Cardiac fibroblast (primary cell): ENCODE data around the gene FOXP4.
"Not testable (repeated sequence)": the region's sequence is repeated elsewhere in the genome, so short reads cannot be mapped to it uniquely, and the experiment has no call there.

ENCODE experiments used
- DNase-seq, 2 donors: peaks; one replicate each; pipeline versions ENCODE4 v3.0.0 to v3.0.0-alpha.2; 2010; ENCODE audit warnings: low read depth in 2 of 2
- H3K4me3 ChIP-seq, 2 donors: replicated peaks in 1 of 2; 1 replicate in 1 of 2; 2 replicates in 1 of 2; pipeline ENCODE4 v1.5.1; 2011; ENCODE audit warnings: low read depth in 2 of 2, low read length in 2 of 2, mild to moderate bottlenecking in 2 of 2, moderate library complexity in 1 of 2
- TF ChIP-seq, protein P1 (sequence below): IDR thresholded peaks from one replicate; pipeline ENCODE4 v1.5.1; 2011; ENCODE audit warnings: low read depth, mild to moderate bottlenecking, low read length, inconsistent platforms

FOXP4 gene

DNA sequence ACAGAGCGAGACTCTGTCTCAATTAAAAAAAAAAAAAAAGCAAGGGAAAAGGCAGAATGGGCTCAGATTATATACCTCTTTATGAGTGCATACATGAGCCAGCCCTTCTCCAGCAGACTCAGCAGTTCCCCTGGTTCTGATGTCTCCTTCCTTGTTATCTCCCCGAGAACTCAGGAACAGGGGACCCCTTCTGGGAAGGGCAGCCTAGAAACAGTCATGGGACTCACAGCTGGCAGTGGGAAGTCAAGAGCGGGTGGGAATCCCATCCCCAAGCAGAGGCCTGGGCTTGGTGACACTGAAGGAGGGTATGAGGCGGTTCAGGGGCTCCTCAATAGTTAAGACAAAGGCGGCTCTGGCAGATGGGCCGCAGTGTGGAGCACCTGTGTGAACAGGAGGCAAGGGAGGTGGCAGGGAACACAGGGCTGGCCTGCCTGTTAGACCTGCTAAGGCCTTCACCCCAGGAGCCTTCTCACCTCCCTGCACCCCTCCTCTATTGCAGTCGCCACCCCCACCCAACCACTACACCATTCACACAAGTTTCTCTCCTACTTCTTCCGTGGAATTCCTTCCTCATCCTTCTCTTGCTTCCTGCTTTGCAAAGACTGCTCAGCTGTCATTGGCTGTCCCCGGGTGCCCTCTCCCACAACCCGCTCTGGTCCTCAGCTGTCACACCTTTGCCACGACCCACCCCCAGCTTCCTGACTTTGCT, 62.4 kb downstream of the FOXP4 start:
- TF ChIP-seq, protein P1, sequence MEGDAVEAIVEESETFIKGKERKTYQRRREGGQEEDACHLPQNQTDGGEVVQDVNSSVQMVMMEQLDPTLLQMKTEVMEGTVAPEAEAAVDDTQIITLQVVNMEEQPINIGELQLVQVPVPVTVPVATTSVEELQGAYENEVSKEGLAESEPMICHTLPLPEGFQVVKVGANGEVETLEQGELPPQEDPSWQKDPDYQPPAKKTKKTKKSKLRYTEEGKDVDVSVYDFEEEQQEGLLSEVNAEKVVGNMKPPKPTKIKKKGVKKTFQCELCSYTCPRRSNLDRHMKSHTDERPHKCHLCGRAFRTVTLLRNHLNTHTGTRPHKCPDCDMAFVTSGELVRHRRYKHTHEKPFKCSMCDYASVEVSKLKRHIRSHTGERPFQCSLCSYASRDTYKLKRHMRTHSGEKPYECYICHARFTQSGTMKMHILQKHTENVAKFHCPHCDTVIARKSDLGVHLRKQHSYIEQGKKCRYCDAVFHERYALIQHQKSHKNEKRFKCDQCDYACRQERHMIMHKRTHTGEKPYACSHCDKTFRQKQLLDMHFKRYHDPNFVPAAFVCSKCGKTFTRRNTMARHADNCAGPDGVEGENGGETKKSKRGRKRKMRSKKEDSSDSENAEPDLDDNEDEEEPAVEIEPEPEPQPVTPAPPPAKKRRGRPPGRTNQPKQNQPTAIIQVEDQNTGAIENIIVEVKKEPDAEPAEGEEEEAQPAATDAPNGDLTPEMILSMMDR = no peak
- H3K4me3 ChIP-seq = no peak overlapping the region
- no peak for DNase-seq

DNA sequence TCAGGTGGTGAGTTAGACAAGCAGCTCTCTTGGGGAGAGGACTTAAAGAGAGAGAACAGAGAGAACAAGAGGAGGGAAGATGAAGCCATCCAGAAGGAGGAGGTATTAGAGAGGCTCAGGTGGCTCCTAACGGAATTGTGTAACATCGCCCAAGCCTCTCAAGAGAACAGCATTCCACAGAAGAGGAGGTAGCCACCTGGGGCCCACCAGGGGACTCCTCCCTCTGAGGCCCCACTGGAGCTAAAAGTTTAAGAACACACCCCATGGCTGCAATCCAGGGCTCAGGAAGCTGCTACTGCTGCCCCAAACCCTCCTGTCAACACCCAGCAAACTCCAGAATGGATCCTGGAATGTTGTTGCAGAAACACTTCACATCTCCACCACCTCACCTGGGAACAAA, 68.5 kb downstream of the FOXP4 start:
- TF ChIP-seq, protein P1 = no peak
- no peak overlapping the region for H3K4me3 ChIP-seq
- no peak for DNase-seq

DNA sequence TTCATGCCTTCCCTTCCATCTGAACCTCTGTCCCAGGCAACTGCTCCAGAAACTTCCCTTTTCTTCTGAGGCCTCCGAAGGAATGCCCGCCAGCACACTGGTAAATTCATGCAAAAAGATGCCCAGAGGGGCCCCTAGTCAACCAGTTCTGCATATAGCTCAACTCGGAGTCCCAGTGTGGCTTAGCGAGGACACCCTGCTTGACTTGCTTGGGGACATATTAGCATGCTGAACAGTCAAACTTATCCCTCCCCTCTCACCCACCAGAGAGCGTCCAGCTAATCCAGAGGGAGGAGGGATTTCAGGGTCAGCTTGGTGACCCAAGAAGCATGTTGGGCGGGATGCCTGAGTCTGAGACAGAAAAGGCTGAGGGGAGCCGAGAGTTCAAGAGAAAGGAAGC, 69.1 kb downstream of the FOXP4 start:
- DNase-seq = no peak
- TF ChIP-seq, protein P1 = no peak
- no peak overlapping the region for H3K4me3 ChIP-seq

DNA sequence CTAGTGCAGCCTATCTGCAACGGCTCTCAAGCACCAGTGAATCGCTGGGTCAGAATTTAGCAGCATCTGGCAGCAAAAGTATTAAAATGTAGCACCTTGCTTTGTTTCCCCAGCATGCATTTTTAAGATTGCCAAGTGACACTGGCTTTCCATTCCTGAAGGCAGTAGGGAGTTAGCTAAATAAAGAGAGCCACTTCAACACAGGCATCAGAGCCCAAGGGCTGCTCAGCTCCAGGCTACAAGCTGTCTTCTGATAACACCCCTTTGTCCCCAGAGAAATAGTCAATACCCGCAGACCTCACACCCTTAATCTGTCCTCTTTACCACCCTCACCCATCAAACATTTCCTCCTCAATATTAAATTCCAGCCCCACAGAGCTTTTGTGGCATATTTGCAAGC, 72.4 kb downstream of the FOXP4 start:
- no peak for DNase-seq
- H3K4me3 ChIP-seq = no peak overlapping the region
- TF ChIP-seq, protein P1 = no peak

DNA sequence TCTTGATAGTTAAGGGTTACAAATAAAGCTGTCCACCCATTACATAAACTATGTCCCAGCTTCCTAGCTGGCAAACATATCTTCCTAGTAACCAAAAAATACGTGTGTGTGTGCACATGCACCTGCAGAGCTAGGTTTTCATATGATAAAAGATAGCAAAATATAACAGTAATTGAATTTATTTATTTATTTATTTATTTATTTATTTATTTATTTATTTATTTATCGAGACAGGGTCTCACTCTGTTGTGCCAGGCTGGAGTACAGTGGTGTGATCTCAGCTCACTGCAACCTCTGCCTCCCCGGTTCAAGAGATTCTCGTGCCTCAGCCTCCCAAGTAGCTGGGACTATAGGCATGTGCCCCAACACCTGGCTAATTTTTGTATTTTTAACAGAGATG, 73.0 kb downstream of the FOXP4 start:
- not testable (repeated sequence) for H3K4me3 ChIP-seq, DNase-seq

DNA sequence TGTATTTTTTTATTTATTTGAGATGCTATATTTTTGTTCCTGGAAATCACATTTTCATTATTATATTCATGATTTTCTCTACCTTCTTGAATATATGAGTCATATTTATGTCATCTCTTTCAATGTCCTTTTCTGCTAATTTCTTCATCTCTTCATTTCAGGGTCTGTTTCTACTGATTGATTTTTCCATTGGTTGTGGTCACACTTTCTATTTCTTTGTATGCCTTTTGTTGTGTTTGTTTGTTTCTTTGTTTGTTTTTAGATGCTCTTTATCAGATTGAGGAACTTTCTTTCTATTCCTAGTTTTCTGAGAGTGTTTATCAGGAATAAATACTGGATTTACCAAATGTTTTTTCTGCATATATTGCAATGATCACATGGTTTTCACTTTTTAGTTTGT, 75.2 kb downstream of the FOXP4 start:
- TF ChIP-seq, protein P1 = no peak
- DNase-seq = no peak
- no peak overlapping the region for H3K4me3 ChIP-seq

DNA sequence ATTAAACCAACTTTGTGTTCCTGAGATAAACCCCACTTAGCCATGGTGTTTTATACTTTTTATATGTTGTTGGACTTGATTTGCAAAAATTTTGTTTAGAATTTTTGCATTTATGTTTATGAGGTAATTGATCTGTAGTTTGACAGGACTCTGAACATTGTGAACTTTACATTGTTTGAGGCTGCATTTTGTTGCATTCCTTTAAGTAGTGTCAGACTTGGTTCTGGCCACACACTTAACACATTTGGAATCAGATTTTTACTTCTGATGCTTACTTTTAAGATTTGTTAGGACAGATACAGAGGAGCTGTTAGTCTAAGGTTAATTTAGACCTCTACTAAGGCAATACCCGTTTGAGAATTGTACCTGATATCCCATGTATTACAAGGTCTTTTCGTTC, 75.6 kb downstream of the FOXP4 start:
- no peak overlapping the region for H3K4me3 ChIP-seq
- DNase-seq = no peak
- TF ChIP-seq, protein P1 = no peak
